OCI-LY7 (cell line): ENCODE results near the gene SPOP.

ENCODE experiments used
- CTCF ChIP-seq: fragments of 200-600 bp; sonication (generic); conservative IDR thresholded peaks from 2 replicates; pipeline ENCODE4 v1.5.1; 2014; ENCODE audit warnings: mild to moderate bottlenecking, antibody characterized with exemption, low read length, moderate library complexity, mixed read lengths
- EZH2phosphoT487 ChIP-seq: fragments of 200-600 bp; sonication (generic); IDR thresholded peaks from 2 replicates; pipeline ENCODE4 v1.6.1; 2018; ENCODE audit warnings: low read depth, borderline replicate concordance, mild to moderate bottlenecking, mixed run types, antibody characterized with exemption, low read length, moderate library complexity, mixed read lengths

- no peak for TF ChIP-seq CTCF
- no peak for TF ChIP-seq EZH2phosphoT487
Measured at GRCh38 chr17:49551221-49552069, 126.5 kb downstream of the SPOP start.
